NCI-H2029 (cell line): ENCODE measurements around the gene ARHGAP36.

Experiments
- DNase-seq: peaks from one replicate; lab custom pipeline; 2025; lab: John Stamatoyannopoulos, UW

The ARHGAP36 gene

GRCh38 chrX:131072871-131073571 is 14.9 kb downstream of the ARHGAP36 start:
- DNase-seq: no peak

- no peak for DNase-seq
These were observed 15.5 kb downstream of the ARHGAP36 start for GRCh38 chrX:131073607-131074006.

- no peak for DNase-seq
These were observed 23.9 kb downstream of the ARHGAP36 start for GRCh38 chrX:131081772-131082740.

- no peak for DNase-seq
These were observed 25.5 kb downstream of the ARHGAP36 start for GRCh38 chrX:131083510-131084142.

- no peak for DNase-seq
These were observed 26.0 kb downstream of the ARHGAP36 start for GRCh38 chrX:131084145-131084544.

- no peak for DNase-seq
These were observed 78.6 kb downstream of the ARHGAP36 start for GRCh38 chrX:131136776-131137175.

- no peak for DNase-seq
These were observed 80.9 kb downstream of the ARHGAP36 start for GRCh38 chrX:131139072-131139471.
